ENCODE data around the gene MFSD12.
"Not testable (repeated sequence)": the region's sequence is repeated elsewhere in the genome, so short reads cannot be mapped to it uniquely, and the experiment has no call there.

The MFSD12 gene

DNA sequence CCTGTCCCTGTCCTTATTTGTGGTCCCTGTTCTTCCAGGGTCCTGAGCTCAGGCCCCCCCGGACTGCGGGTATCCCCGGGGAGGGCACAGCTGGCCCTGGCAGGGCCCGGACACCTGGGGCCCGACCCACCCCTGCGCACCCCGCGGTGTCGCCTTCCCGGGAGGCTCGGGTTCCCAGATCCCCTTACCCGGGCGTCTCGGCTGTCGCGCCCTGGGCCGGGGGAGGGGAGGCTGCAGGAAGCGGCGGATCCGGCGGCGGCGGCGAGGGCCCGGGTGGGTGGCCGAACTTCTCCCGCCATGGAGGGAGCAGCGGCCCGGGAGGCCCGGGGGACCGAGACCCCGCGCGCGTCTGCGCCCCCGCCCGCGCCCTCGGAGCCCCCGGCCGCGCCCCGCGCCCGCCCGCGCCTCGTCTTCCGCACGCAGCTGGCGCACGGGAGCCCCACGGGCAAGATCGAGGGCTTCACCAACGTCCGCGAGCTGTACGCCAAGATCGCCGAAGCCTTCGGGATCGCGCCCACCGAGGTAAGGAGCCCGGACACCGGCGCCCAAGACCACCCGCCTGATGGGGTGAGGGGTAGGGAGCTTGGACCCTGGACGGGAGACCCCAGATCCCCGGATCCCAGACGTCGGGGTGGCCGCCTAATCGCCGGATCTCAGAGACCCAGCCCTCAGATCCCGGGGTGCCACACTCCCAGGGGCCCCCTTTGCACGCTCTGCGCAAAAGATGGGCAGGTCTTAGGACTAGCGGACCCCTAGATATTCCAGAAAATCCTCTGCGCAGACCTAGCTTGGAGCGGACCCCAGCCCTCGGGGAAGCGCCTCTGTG lies 28.1 kb upstream of the MFSD12 start, which contains the start of gene GIPC3:
Gene GIPC3, plus strand, starts transcription at position 178 of the 826 bp plus-strand sequence. Its CDS starts 120 bp downstream, at position 298.
- Histone ChIP-seq H3K27ac (ENCODE audit: insufficient read depth, low read depth, low read length, poor library complexity, severe bottlenecking) (no peak within 1 kb of the TSS), H3K36me3 (ENCODE audit: control insufficient read depth, insufficient read depth, low read length) (no peaks in the 10 kb centered on the region), H3K4me1 (ENCODE audit: control insufficient read depth, insufficient read depth, low read length) (no peaks in the 10 kb centered on the region), H3K4me3 (ENCODE audit: insufficient read depth, low read depth, low read length) (no peak within 1 kb of the TSS), H3K27me3 (ENCODE audit: control insufficient read depth, insufficient read depth, low read length, poor library complexity, severe bottlenecking) (peaks cover 47% of the 10 kb centered on the region), H3K9me3 (ENCODE audit: control insufficient read depth, low read length) (no peaks in the 10 kb centered on the region)
- 17% methylated on average over 84 of the region's 84 CpGs for WGBS, 2 experiments

DNA sequence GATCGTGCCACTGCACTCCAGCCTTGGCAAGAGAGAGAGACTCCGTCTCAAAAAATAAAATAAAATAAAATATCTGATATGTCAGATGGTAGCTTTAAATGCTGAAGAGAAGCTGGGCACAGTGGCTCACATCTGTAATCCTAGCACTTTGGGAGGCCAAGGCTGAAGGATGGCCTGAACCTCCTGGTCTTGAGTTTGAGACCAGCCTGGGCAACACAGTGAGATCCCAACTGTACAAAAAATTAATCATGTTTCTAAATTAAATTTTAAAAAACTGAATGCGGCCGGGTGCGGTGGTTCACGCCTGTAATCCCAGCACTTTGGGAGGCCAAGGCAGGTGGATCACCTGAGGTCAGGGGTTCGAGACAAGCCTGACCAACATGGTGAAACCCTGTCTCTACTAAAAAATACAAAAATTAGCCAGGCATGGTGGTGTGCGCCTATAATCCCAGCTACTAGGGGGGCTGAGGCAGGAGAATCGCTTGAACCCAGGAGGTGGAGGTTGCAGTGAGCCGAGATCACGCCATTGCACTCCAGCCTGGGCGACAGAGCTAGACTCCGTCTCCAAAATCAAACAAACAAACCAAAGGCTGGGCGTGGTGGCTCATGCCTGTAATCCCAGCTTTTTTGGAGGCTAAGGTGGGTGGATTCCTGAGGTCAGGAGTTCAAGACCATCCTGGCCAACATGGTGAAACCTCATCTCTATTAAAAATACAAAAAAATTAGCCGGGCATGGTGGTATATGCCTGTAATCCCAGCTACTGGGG lies 26.8 kb upstream of the MFSD12 start:
- not testable (repeated sequence) for H3K9me3 ChIP-seq (ENCODE audit: control insufficient read depth, low read length)
- H3K27me3 ChIP-seq (ENCODE audit: control insufficient read depth, insufficient read depth, low read length, poor library complexity, severe bottlenecking), result peaks cover 47% of the 10 kb centered on the region

DNA sequence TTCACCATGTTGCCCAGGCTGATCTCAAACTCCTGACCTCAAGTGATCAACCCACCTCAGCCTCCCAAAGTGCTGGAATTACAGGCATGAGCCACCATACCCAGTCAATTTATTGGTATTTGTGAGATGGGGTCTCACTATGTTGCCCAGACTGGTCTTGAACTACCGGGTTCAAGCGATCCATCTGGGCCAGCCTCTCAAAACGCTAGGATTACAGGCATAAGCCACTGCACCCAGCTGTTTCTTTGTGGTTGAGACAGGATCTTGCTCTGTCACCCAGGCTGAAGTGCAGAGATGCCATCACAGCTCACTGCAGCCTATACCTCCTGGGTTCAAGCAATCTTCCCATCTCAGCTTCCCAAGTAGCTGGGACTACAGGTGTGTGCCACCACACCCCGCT lies 24.4 kb upstream of the MFSD12 start:
- peaks cover 56% of the 10 kb centered on the region for H3K27me3 ChIP-seq (ENCODE audit: control insufficient read depth, insufficient read depth, low read length, poor library complexity, severe bottlenecking)
- H3K9me3 ChIP-seq (ENCODE audit: control insufficient read depth, low read length); H3K27ac ChIP-seq (ENCODE audit: insufficient read depth, low read depth, low read length, poor library complexity, severe bottlenecking); H3K4me3 ChIP-seq (ENCODE audit: insufficient read depth, low read depth, low read length); H3K36me3 ChIP-seq (ENCODE audit: control insufficient read depth, insufficient read depth, low read length); H3K4me1 ChIP-seq (ENCODE audit: control insufficient read depth, insufficient read depth, low read length): not testable (repeated sequence)
- WGBS, 2 experiments, result 81 to 82% methylated on average over 4 of the region's 4 CpGs

More for the DNA sequence above, 26.8 kb upstream of the MFSD12 start:
- H3K4me1 ChIP-seq (ENCODE audit: control insufficient read depth, insufficient read depth, low read length); H3K4me3 ChIP-seq (ENCODE audit: insufficient read depth, low read depth, low read length); H3K27ac ChIP-seq (ENCODE audit: insufficient read depth, low read depth, low read length, poor library complexity, severe bottlenecking); H3K36me3 ChIP-seq (ENCODE audit: control insufficient read depth, insufficient read depth, low read length): not testable (repeated sequence)
- WGBS, 2 experiments, result 86 to 89% methylated on average over 13 to 15 of the region's 15 CpGs

DNA sequence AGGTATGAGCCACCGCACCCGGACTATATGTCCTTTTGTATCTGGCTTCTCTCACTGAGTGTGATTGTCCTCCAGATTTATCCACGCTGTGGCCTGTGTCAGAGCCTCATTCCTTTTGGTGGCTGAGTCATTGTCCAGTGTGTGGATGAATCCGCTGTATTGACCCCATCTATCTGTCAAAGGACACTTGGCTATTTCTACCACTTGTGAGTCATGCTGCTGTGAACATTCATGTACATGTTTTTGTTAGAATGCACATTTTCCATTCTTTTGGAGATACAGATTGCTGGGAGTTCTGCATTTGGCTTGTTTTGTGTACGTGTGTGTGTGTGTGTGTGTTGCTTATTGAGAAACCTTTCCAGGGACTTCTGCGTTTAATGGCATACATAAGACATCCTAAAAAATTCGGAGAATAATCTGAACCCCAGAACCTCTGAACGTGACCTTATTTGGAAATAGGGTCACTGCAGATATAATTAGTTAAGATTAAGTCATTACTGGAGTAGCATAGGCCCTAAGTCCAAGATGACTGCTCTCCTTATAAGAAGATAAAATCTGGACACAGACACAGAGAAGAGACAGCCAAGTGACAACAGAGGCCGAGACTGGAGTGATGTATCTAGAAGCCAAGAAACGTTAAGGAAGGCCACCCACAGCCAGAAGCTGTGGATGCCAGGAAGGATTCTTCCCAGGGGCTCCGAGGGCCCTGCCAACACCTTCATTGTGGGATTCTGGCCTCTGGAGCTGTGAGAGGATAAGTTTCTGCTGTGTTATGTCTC lies 23.0 kb upstream of the MFSD12 start:
- Histone ChIP-seq H3K4me1 (ENCODE audit: control insufficient read depth, insufficient read depth, low read length) (peaks cover 9% of the 10 kb centered on the region), H3K4me3 (ENCODE audit: insufficient read depth, low read depth, low read length) (no peak overlapping the region), H3K36me3 (ENCODE audit: control insufficient read depth, insufficient read depth, low read length) (no peaks in the 10 kb centered on the region), H3K27me3 (ENCODE audit: control insufficient read depth, insufficient read depth, low read length, poor library complexity, severe bottlenecking) (peaks cover 53% of the 10 kb centered on the region), H3K27ac (ENCODE audit: insufficient read depth, low read depth, low read length, poor library complexity, severe bottlenecking) (no peak overlapping the region), H3K9me3 (ENCODE audit: control insufficient read depth, low read length) (no peaks in the 10 kb centered on the region)
- WGBS, 2 experiments, result 80 to 81% methylated on average over 11 of the region's 11 CpGs

DNA sequence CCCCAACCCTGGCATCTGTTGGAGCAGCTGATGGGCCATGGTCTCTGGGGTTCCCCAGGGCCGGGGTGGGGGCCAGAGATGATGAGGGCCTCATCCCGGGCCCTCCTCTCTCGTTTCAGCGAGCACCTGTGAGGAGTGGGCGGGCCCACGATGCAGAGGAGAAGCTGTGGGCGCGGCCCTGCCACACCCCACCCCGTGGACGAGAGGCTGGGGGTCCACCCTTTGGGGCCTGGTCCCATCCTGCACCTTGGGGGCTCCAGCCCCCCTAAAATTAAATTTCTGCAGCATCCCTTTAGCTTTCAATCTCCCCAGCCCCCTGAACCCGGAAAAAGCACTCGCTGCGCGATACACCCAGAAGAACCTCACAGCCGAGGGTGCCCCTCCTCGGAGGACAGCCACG lies 21.0 kb upstream of the MFSD12 start:
- Histone ChIP-seq H3K27me3 (ENCODE audit: control insufficient read depth, insufficient read depth, low read length, poor library complexity, severe bottlenecking) (peaks cover 38% of the 10 kb centered on the region), H3K36me3 (ENCODE audit: control insufficient read depth, insufficient read depth, low read length) (no peaks in the 10 kb centered on the region), H3K27ac (ENCODE audit: insufficient read depth, low read depth, low read length, poor library complexity, severe bottlenecking) (no peak overlapping the region), H3K4me1 (ENCODE audit: control insufficient read depth, insufficient read depth, low read length) (peaks cover 9% of the 10 kb centered on the region), H3K9me3 (ENCODE audit: control insufficient read depth, low read length) (no peaks in the 10 kb centered on the region), H3K4me3 (ENCODE audit: insufficient read depth, low read depth, low read length) (no peak overlapping the region)
- 82 to 83% methylated on average over 17 of the region's 17 CpGs for WGBS, 2 experiments

DNA sequence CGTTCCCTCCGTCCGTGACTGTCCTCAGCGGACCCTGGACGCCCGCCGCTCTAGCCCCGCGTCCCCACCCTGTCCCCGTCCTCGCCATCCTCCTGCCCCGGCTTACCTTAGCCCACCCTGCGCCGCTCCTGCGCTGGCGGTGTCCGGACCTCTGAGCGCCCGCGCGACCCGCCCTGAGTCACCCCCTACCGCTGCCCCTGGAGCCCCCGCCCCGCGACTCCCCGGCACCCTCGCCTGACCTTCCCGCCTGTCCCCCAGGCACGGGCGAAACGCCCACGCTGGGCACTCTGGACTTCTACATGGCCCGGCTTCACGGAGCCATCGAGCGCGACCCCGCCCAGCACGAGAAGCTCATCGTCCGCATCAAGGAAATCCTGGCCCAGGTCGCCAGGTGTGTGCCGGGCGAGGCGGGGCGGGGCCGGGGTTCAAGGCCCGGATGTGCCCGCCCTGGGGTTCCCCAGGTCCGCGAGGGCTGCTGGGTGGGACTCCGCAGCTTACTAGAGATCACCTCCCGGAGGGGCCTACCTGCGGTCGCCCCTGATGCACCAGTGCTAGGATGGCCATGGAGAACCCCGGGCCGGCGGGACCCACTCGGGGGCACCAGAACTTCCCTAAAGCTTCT lies 20.4 kb upstream of the MFSD12 start:
- 50% methylated on average over 60 of the region's 60 CpGs for WGBS, 2 experiments
- H3K27ac ChIP-seq (ENCODE audit: insufficient read depth, low read depth, low read length, poor library complexity, severe bottlenecking), result no peak overlapping the region

DNA sequence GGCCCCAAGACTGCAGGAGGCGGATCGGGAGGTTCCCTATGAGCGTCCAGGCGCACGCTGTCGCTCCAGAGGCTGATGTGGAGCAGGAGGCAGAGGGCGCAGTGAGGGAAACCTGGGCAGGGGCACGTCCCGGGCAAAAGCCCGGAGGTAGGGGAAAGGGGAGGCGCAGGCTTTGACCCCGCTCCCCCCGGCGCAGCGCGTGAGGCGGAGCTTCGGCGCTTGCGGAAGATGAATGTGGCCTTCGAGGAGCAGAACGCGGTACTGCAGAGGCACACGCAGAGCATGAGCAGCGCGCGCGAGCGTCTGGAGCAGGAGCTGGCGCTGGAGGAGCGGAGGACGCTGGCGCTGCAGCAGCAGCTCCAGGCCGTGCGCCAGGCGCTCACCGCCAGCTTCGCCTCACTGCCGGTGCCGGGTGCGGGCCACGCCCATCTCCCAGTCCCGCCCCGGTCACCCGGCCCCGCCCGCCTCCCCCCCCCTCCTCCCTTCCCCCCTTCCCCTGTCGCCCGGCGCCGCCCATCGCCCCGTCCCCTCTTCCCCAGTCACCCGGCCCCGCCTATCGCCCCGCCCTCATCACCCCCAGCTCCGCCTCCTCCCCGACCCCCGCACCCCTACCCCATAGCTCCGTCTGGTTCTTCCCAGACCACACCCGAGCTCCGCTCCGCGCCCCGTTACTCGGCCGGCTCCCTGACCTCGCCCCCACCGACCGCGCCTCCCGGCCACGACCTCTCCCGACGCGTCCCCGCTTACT lies 19.5 kb upstream of the MFSD12 start:
- 2 to 3% methylated on average over 66 to 72 of the region's 78 CpGs for WGBS, 2 experiments
- peaks cover 9% of the 10 kb centered on the region for H3K4me1 ChIP-seq (ENCODE audit: control insufficient read depth, insufficient read depth, low read length)
- no peaks in the 10 kb centered on the region for H3K36me3 ChIP-seq (ENCODE audit: control insufficient read depth, insufficient read depth, low read length)
- peak overlapping the region; percentile 47 for H3K4me3 ChIP-seq (ENCODE audit: insufficient read depth, low read depth, low read length)
- H3K9me3 ChIP-seq (ENCODE audit: control insufficient read depth, low read length), result no peaks in the 10 kb centered on the region
- H3K27ac ChIP-seq (ENCODE audit: insufficient read depth, low read depth, low read length, poor library complexity, severe bottlenecking), result no peak overlapping the region
- H3K27me3 ChIP-seq (ENCODE audit: control insufficient read depth, insufficient read depth, low read length, poor library complexity, severe bottlenecking), result peaks cover 32% of the 10 kb centered on the region

More for the DNA sequence above, 20.4 kb upstream of the MFSD12 start:
- Histone ChIP-seq H3K4me3 (ENCODE audit: insufficient read depth, low read depth, low read length) (no peak overlapping the region), H3K36me3 (ENCODE audit: control insufficient read depth, insufficient read depth, low read length) (no peaks in the 10 kb centered on the region), H3K4me1 (ENCODE audit: control insufficient read depth, insufficient read depth, low read length) (peaks cover 9% of the 10 kb centered on the region), H3K27me3 (ENCODE audit: control insufficient read depth, insufficient read depth, low read length, poor library complexity, severe bottlenecking) (peaks cover 34% of the 10 kb centered on the region), H3K9me3 (ENCODE audit: control insufficient read depth, low read length) (no peaks in the 10 kb centered on the region)

DNA sequence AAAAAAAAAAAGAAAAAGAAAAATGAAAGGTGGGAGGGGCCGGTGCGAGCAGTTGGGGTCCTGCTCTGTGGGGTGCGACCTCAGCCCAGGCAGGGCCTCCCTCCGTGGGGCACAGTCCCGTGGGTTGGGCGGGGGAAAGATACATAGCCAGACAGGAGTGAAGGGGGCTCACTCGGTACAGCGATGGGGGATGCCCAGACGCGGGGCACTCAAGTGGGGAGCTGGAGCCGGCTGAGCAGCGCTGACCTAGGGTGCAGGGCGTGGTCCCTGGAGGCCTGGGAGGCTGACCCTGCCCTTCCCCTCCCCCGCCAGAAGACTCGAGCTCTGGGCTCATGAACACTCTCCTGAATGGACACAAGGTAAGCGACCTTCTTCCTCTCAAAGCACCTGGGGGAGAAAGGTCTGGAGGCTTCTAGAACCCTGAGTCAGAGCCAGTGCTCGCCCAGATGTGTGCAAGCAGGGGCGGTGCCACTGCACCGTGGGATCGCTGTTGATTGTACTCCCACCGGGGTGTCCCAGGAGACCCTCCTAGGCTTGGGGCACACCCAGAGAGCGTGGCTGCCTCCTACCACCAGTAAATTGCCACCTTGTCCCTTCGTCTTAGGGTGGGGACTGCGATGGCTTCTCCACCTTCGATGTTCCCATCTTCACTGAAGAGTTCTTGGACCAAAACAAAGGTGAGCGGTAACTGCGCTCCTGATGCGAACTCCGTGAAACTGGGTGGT lies 18.7 kb upstream of the MFSD12 start:
- H3K4me3 ChIP-seq (ENCODE audit: insufficient read depth, low read depth, low read length), result peak overlapping the region; percentile 47
- H3K4me1 ChIP-seq (ENCODE audit: control insufficient read depth, insufficient read depth, low read length), result peaks cover 9% of the 10 kb centered on the region
- no peaks in the 10 kb centered on the region for H3K36me3 ChIP-seq (ENCODE audit: control insufficient read depth, insufficient read depth, low read length)
- 66 to 67% methylated on average over 29 of the region's 29 CpGs for WGBS, 2 experiments
- peaks cover 30% of the 10 kb centered on the region for H3K27me3 ChIP-seq (ENCODE audit: control insufficient read depth, insufficient read depth, low read length, poor library complexity, severe bottlenecking)
- H3K27ac ChIP-seq (ENCODE audit: insufficient read depth, low read depth, low read length, poor library complexity, severe bottlenecking), result no peak overlapping the region
- no peaks in the 10 kb centered on the region for H3K9me3 ChIP-seq (ENCODE audit: control insufficient read depth, low read length)

DNA sequence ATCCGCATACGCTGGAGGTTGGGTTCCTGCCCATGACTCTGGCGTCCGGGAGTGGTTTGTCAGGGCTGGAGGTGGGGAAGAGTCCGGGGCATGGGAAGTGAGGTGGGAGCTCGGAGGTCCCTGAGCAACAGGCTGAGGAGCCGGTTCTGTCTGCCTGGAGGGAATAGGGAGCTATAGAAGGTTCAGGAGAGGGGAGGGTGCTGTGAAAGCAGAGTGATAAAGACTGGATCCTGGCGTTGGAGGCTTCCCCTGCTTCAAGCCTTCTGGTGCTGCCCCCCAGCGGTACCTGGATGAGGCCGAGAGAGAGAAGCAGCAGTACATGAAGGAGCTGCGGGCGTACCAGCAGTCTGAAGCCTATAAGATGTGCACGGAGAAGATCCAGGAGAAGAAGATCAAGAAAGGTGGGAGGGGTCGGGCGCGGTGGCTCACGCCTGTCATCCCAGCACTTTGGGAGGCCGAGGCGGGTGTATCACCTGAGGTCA lies 17.9 kb upstream of the MFSD12 start:
- H3K27me3 ChIP-seq (ENCODE audit: control insufficient read depth, insufficient read depth, low read length, poor library complexity, severe bottlenecking), result peaks cover 30% of the 10 kb centered on the region
- no peak overlapping the region for H3K27ac ChIP-seq (ENCODE audit: insufficient read depth, low read depth, low read length, poor library complexity, severe bottlenecking)
- H3K4me3 ChIP-seq (ENCODE audit: insufficient read depth, low read depth, low read length), result no peak overlapping the region
- H3K36me3 ChIP-seq (ENCODE audit: control insufficient read depth, insufficient read depth, low read length), result no peaks in the 10 kb centered on the region
- no peaks in the 10 kb centered on the region for H3K9me3 ChIP-seq (ENCODE audit: control insufficient read depth, low read length)
- WGBS, 2 experiments, result 89% methylated on average over 19 of the region's 19 CpGs
- H3K4me1 ChIP-seq (ENCODE audit: control insufficient read depth, insufficient read depth, low read length), result peaks cover 9% of the 10 kb centered on the region

Measured in ectodermal cell (in vitro differentiated cells).